PC-9 (cell line): ENCODE measurements around the gene CTNNB1. TPM values are rescaled to one million over a fixed set of nuclear protein-coding genes. Genes with fewer than 3 reads are reported as not detected.

Source experiments
- BruUV-seq: library from RNA; stranded (reverse); fragments of 400-500 nt; replicated peaks from 2 replicates; lab custom pipeline; 2021; lab: Mats Ljungman, UMichigan
- CTCF ChIA-PET: fragments of 300-600 bp; sonication (Branson Sonifier 250); formaldehyde crosslinking; loops from one replicate; lab custom pipeline; 2022; ENCODE audit warnings: antibody characterized with exemption; lab: Charles Lee
- POLR2A ChIA-PET: fragments of 300-600 bp; sonication (Branson Sonifier 250); formaldehyde crosslinking; loops from one replicate; lab custom pipeline; 2022; ENCODE audit warnings: antibody characterized with exemption; ENCODE audit not compliant: unreplicated experiment; lab: Charles Lee
- DNase-seq, 2 experiments: peaks; one replicate each; pipeline versions ENCODE4 v3.0.0 to v3.0.0-alpha.2; 2015 to 2022; ENCODE audit warnings: mixed read lengths in 1 of 2
- H2AFZ ChIP-seq: fragments of 200-600 bp; sonication (generic); 2 replicates; pipeline ENCODE4 v1.8.1; 2017; ENCODE audit warnings: antibody characterized with exemption
- H3F3A ChIP-seq: fragments of 200-600 bp; sonication (generic); 2 replicates; pipeline ENCODE4 v1.8.1; 2017; ENCODE audit warnings: antibody characterized with exemption, mild to moderate bottlenecking, low read depth; ENCODE audit not compliant: insufficient read depth
- H3K27ac ChIP-seq: fragments of 200-600 bp; sonication (generic); 2 replicates; pipeline ENCODE4 v1.6.1; 2016; ENCODE audit warnings: mixed run types
- H3K27me3 ChIP-seq: fragments of 200-600 bp; sonication (generic); 2 replicates; pipeline ENCODE4 v1.6.1; 2016; ENCODE audit warnings: low read depth, mixed run types; ENCODE audit not compliant: insufficient read depth
- H3K36me3 ChIP-seq: fragments of 200-600 bp; sonication (generic); 2 replicates; pipeline ENCODE4 v1.6.1; 2016; ENCODE audit warnings: low read depth, mixed run types
- H3K4me1 ChIP-seq: fragments of 200-600 bp; sonication (generic); replicated peaks from 2 replicates; pipeline ENCODE4 v1.6.1; 2016; ENCODE audit warnings: mixed run types; ENCODE audit not compliant: insufficient read depth
- H3K4me2 ChIP-seq: fragments of 200-600 bp; sonication (generic); 2 replicates; pipeline ENCODE4 v1.6.1; 2017; ENCODE audit warnings: mixed run types
- H3K4me3 ChIP-seq: fragments of 200-600 bp; sonication (generic); 2 replicates; pipeline ENCODE4 v1.6.1; 2016; ENCODE audit warnings: mixed run types
- H3K79me2 ChIP-seq: fragments of 200-600 bp; sonication (generic); 2 replicates; pipeline ENCODE4 v1.6.1; 2017; ENCODE audit warnings: low read depth, mixed run types
- H3K9me2 ChIP-seq: fragments of 200-600 bp; sonication (generic); 2 replicates; pipeline ENCODE4 v1.8.1; 2017; ENCODE audit warnings: mild to moderate bottlenecking; ENCODE audit not compliant: insufficient read depth
- H3K9me3 ChIP-seq: fragments of 200-600 bp; sonication (generic); 2 replicates; pipeline ENCODE4 v1.8.1; 2016; ENCODE audit warnings: low read depth; ENCODE audit not compliant: insufficient read depth
- H4K20me1 ChIP-seq: fragments of 200-600 bp; sonication (generic); 2 replicates; pipeline ENCODE4 v1.8.1; 2017; ENCODE audit not compliant: insufficient read depth
- EZH2 ChIP-seq: fragments of 200-600 bp; sonication (generic); IDR thresholded peaks from 2 replicates; pipeline ENCODE4 v1.8.0; 2017; ENCODE audit warnings: antibody characterized with exemption, low read depth
- intact Hi-C: fragments of 100-400 bp; cut with micrococcal nuclease; formaldehyde crosslinking; loops from one replicate; pipeline ENCODE4 v1.10.0; 2022; ENCODE audit not compliant: unreplicated experiment
- total RNA-seq: library from RNA; stranded (reverse); gene quantifications from 2 replicates; pipeline ENCODE4 v1.2.3, GENCODE V29; 2021
- TF ChIP-seq, protein P1 (sequence below): fragments of 200-600 bp; sonication (generic); conservative IDR thresholded peaks from 2 replicates; pipeline ENCODE4 v1.6.1; 2017; ENCODE audit warnings: mixed run types, antibody characterized with exemption, mild to moderate bottlenecking, moderate library complexity

CTNNB1 gene
- total RNA-seq, 1 experiment from 2014 or later, result 251 TPM

DNA sequence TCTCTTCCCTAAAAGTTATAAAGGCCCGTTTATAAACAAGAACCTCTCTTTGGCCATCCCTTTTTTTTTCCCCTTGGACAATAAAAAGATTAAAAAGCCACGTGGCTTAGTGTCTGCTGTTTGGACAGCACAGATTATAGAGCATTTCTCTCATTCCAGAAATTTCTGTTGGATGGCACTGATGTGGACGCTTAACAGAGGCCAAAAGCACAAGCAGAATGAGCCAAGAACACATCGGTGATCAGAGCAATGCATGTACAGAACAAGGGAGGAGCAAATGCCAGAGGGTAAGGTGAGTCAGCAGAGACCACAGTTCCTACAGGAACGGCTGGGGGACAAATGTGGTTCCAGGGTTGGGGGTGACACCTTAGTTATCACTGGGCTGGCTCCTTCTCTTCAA is 30.3 kb upstream of the CTNNB1 start:
- no TSS peak for BruUV-seq
- no peak overlapping the region for H3K4me3 ChIP-seq
- TF ChIP-seq EZH2, result no peak
- TF ChIP-seq, protein P1, sequence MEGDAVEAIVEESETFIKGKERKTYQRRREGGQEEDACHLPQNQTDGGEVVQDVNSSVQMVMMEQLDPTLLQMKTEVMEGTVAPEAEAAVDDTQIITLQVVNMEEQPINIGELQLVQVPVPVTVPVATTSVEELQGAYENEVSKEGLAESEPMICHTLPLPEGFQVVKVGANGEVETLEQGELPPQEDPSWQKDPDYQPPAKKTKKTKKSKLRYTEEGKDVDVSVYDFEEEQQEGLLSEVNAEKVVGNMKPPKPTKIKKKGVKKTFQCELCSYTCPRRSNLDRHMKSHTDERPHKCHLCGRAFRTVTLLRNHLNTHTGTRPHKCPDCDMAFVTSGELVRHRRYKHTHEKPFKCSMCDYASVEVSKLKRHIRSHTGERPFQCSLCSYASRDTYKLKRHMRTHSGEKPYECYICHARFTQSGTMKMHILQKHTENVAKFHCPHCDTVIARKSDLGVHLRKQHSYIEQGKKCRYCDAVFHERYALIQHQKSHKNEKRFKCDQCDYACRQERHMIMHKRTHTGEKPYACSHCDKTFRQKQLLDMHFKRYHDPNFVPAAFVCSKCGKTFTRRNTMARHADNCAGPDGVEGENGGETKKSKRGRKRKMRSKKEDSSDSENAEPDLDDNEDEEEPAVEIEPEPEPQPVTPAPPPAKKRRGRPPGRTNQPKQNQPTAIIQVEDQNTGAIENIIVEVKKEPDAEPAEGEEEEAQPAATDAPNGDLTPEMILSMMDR, result no peak
- no peak overlapping the region for H2AFZ ChIP-seq
- H3K4me1 ChIP-seq, result no peaks in the 10 kb centered on the region
- POLR2A ChIA-PET, result no interaction called here
- H4K20me1 ChIP-seq, result no peaks in the 10 kb centered on the region
- no peaks in the 10 kb centered on the region for H3K36me3 ChIP-seq
- H3K27me3 ChIP-seq, result no peaks in the 10 kb centered on the region
- no peaks in the 10 kb centered on the region for H3F3A ChIP-seq
- CTCF ChIA-PET, result no interaction called here
- no peaks in the 10 kb centered on the region for H3K9me2 ChIP-seq
- H3K9me3 ChIP-seq, result no peaks in the 10 kb centered on the region
- H3K79me2 ChIP-seq, result no peaks in the 10 kb centered on the region
- H3K27ac ChIP-seq, result no peak overlapping the region
- no peak overlapping the region for H3K4me2 ChIP-seq
- intact Hi-C loops, result no loop called here
- DNase-seq, result no peak

DNA sequence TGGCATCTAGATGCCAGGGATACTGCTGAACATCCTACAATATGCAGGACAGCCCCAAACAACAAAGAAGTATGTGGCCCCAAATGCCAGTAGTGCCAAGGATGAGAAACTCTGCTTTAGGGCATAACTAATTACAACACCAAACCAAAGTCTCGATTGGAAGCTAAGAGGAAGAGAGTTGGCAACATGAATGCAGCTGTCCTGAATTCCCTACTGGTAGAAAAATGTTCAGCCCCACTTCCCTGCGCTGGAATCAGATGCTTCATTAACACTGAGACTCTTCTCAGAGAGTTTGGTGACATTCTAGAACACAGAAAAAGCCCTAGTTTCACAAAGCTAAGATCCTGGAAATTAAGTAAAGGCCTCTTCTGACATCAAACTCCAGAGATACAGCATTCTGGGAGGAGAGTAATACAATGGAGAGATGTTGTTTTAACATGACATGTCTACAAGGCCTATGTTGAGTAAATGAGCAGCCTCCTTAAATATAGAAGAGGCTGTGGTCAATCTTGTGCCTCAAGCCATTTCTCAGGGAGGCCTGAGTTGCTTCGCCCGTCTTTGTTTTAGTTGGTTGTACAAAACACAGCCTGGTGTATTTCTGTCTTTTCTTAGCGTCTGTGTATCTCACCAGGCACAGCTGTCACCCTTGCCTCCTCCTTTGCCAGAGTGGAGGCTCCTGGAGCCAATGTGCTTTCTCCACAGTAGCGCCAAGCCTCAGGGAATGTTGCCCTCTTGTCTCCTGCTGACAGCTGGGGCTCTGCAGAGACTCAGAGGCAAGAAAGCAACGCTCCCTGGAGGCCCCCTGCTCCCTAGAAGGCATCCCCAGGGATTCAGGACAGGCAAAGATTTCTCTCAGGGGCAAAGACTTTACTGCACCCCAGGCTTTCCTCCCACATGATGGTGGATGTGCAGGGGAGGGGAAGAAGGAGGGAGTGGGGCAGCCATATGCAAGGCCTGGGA is 25.1 kb upstream of the CTNNB1 start:
- no peak overlapping the region for H2AFZ ChIP-seq
- H3K4me2 ChIP-seq, result no peak overlapping the region
- H3K4me1 ChIP-seq, result no peaks in the 10 kb centered on the region
- no peak overlapping the region for H3K4me3 ChIP-seq
- no peak overlapping the region for H3K27ac ChIP-seq
- H3K9me3 ChIP-seq, result no peaks in the 10 kb centered on the region
- H3K27me3 ChIP-seq, result no peaks in the 10 kb centered on the region
- TF ChIP-seq EZH2, result no peak
- TF ChIP-seq, protein P1, result no peak
- H3F3A ChIP-seq, result no peaks in the 10 kb centered on the region
- ChIA-PET POLR2A (no interaction called here), CTCF (no interaction called here)
- no peaks in the 10 kb centered on the region for H3K79me2 ChIP-seq
- no peaks in the 10 kb centered on the region for H4K20me1 ChIP-seq
- DNase-seq, result no peak
- intact Hi-C loops, result no loop called here
- H3K36me3 ChIP-seq, result no peaks in the 10 kb centered on the region
- BruUV-seq, result no TSS peak
- H3K9me2 ChIP-seq, result no peaks in the 10 kb centered on the region

DNA sequence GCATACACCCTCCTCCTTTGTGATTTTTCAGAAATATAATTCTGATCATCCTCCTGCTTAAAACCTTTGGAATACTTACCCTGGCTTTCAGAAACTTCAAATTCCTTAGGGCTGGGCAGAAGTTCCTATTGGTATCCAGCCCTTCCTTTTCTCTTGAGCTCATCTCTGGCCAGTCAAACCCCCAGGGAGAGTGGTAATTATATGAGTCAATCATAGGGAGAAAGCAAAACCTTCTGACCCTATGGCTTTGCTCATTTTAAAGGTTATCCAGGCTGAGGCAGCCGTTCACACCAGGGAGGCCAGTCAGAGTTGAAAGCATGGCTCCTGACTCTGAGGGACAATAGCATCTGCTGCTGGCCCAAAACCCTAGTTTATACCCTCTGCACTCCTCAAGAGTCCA is 23.9 kb upstream of the CTNNB1 start:
- intact Hi-C loops, result no loop called here
- TF ChIP-seq, protein P1, result no peak
- POLR2A ChIA-PET, result no interaction called here
- Histone ChIP-seq H3K79me2 (no peaks in the 10 kb centered on the region), H3K36me3 (no peaks in the 10 kb centered on the region), H3K4me1 (no peaks in the 10 kb centered on the region), H3F3A (no peaks in the 10 kb centered on the region), H3K4me3 (no peak overlapping the region), H2AFZ (no peak overlapping the region), H4K20me1 (no peaks in the 10 kb centered on the region), H3K9me2 (no peaks in the 10 kb centered on the region), H3K27ac (no peak overlapping the region), H3K27me3 (no peaks in the 10 kb centered on the region), H3K9me3 (no peaks in the 10 kb centered on the region), H3K4me2 (no peak overlapping the region)
- CTCF ChIA-PET, result no interaction called here
- BruUV-seq, result no TSS peak
- DNase-seq, result no peak
